NCI-H524 treated with DMSO at 0.1 percent for 48 hours (cell line): ENCODE measurements around the gene KIF21A.
"Not testable (repeated sequence)": the region's sequence is repeated elsewhere in the genome, so short reads cannot be mapped to it uniquely, and the experiment has no call there.

Experiments
- DNase-seq: peaks from one replicate; lab custom pipeline; 2025; lab: John Stamatoyannopoulos, UW

KIF21A gene

DNA sequence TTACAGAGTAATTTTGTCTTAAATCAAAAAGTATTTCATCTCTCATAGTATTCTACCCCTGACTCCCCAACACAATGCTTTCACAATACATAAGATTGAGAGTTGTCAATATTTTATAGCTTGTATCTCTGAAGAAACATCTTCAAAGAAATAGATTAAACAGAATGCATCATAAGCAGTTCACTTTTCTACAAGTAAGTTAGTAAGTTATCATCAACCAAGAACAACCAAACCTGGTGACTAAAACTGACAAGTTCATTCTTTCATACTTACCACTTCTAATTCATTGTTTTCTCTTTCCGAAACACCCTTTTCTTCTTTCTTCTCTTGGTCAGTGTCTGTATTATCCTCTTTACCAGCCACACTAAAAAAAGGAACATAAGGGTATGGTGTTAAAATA lies 101.2 kb downstream of the KIF21A start:
- no peak for DNase-seq

- no peak for DNase-seq
These were observed 101.7 kb downstream of the KIF21A start for GRCh38 chr12:39341179-39341578.

- DNase-seq = no peak
These were observed 110.2 kb downstream of the KIF21A start for GRCh38 chr12:39332661-39333175.

- DNase-seq = no peak
These were observed 111.2 kb downstream of the KIF21A start for GRCh38 chr12:39331539-39332261.

GRCh38 chr12:39329876-39330275 lies 113.0 kb downstream of the KIF21A start:
- no peak for DNase-seq

GRCh38 chr12:39329018-39329417 lies 113.9 kb downstream of the KIF21A start:
- DNase-seq = no peak

- DNase-seq = no peak
These were observed 115.0 kb downstream of the KIF21A start for GRCh38 chr12:39327965-39328364.

DNA sequence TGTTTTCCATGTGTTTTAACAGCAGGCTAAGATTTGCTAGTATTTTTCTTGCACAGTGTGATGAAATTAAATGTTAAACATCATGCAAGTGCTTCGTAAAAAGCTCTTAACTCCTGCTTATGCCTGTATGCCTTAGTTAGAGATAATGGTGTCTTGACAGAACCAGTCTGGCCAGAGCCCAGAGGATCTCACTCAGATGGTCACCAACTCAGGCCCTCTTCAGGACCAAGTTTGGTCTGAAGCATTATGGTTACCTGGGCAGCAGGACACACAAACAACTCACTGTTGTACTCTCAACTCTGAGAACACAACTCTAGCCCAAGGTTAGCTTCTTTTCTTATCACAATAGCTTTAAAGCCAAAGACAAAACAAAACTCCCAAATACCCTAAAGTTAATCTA lies 115.4 kb downstream of the KIF21A start:
- DNase-seq = no peak

GRCh38 chr12:39319180-39319579 lies 123.7 kb downstream of the KIF21A start:
- DNase-seq = no peak

DNA sequence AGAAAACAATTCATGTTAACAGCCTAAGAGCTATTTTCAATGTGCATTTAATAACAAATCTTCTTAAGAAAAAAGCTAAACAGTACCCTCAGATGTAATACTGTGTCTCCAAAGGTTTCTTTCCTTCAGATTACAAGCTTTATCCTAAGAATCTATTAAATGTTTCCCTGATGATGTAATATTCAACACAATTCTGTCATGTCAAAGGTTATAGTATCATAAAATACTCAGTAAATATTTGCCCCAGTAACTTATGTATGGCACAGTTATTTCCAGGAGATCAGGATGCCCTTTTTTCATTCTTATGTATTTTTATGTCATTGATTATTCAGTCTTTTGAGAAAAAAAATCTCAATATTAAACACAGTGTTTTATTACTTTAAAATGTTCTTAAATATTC lies 128.4 kb downstream of the KIF21A start:
- DNase-seq = no peak

DNA sequence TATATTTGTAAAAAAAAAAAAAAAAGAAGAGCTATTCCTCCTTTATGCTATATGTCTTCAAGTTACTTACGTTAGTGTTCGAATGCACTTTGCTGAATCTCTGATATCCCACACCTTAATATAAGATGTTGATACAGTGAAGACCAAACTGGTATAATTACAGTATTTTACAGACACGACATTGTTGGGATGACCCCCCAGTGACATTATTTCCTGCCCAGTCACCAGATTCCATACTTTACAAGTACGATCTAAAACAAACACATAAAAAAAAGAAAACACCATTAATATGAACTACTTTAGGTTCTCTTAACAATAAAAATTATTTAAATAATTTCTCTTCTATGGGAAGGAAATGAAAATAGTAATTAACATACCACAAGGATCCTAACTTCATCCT lies 133.4 kb downstream of the KIF21A start:
- no peak for DNase-seq

DNA sequence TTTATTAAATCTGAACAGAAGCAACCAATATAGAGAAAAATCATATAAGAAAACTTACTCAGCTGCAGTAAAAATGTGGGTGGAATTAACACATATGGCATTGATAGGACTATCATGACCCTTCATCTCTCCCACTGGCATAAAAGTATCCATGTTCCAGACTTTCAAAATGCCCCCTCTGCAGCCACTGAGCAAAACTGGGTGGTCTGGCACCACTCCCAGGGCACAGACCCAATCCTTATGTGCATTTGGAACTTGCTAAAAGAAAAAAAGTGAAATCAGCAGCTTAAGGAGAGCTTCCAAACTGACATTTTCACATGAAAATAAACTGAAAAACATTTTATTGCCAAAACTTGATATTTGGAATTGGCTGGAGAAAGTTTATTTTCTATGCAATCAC lies 141.5 kb downstream of the KIF21A start:
- DNase-seq = no peak

- no peak for DNase-seq
These were observed 142.1 kb downstream of the KIF21A start for GRCh38 chr12:39300799-39301198.

DNA sequence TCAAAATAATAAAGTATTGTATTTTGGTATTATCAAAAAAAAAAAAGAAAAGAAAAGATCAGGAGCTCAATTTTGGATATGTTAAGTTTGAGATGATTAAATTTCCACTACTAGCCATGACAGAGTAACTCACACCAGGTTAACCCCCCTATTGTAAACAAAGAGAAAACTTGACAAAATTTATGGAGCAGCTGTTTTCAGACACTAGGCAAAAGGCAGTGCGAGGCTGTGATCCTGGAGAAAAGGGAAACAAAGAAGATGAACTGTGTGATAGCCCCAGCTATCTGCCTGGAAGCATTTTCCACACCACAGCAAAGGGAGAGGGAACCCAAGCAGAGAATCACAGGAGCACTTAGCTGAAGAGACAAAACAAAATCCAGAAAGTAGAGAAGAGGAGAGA lies 145.0 kb downstream of the KIF21A start:
- DNase-seq = no peak

- no peak for DNase-seq
These were observed 146.4 kb downstream of the KIF21A start for GRCh38 chr12:39296496-39296895.

GRCh38 chr12:39295593-39295992 lies 147.3 kb downstream of the KIF21A start:
- not testable (repeated sequence) for DNase-seq

DNA sequence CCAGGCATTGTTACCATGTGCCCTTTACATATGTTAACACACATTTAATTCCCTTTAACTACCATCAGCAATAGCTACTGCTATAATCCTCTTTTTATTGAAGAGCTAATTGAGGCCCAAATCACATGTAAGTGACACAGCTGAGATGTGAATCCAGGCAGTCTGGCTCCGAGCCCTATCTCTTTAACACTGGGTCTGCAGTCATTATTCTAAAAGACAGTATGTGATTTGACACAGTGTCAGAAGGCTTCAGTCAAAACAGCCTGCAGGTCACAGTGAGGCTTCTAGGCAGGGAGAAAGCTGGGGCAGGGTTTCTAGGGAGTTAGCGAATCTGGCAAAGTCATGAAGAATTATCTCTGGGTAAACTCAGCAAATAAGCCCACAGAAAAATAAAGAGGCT lies 148.2 kb downstream of the KIF21A start:
- peak; percentile 92 for DNase-seq

GRCh38 chr12:39292125-39292630 lies 150.7 kb downstream of the KIF21A start:
- no peak for DNase-seq

GRCh38 chr12:39287817-39288216 lies 155.1 kb downstream of the KIF21A start:
- no peak for DNase-seq

DNA sequence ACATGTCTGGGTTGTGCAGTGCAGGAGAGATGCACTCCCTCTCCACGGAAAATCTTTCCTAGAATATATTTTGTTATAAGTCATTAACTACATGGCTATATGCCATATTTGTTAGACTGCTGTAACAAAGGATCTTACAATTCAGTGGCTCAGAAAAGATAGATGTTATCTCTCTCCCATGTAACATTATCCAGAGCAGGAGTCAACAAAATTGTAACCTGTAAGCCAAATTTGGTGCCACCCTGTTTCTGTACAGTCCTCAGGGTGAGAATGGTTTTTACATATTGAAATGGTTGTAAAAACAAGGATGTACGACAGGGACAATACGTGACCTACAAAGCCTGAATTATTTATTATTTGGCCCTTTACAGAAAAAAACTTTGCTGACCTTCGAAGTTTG lies 155.5 kb downstream of the KIF21A start:
- DNase-seq = no peak

DNA sequence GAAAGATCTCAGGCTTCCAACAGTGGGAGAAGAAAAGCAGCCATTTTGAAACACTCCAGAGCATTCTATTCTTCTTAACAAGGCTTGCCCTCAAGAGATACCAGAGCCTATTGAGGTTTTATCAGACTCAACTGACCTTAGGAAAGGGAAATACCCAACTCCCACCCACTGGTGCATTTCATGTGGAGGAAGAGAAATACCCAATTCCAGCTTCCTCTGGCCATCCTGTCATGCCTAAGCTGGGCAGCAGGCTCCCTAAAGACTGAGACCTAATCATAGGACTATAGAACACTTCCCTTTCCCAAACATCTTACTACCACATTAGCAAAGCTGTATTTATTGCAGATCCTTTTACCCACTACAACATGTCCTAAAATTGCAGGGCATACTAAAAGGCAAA lies 164.5 kb downstream of the KIF21A start:
- no peak for DNase-seq

- DNase-seq = no peak
These were observed 165.5 kb downstream of the KIF21A start for GRCh38 chr12:39277416-39277815.

GRCh38 chr12:39275846-39276245 lies 167.1 kb downstream of the KIF21A start:
- no peak for DNase-seq
